ENCODE data around the gene UNC5A. TPM values are rescaled to one million over a fixed set of nuclear protein-coding genes. Genes with fewer than 3 reads are reported as not detected.
A peak's percentile ranks its signal among the peaks of the same experiment; 100 is the strongest.

Gene UNC5A
- total and polyA plus RNA-seq, 7 experiments from 2014 or later: not detected

- no peak for ATAC-seq
- Histone ChIP-seq H3K27me3 (ENCODE audit: control insufficient read depth in 2 of 2, insufficient read depth in 2 of 2, low read length in 2 of 2) (no peaks in the 10 kb centered on the region), H3K36me3 (ENCODE audit: control insufficient read depth in 2 of 3, insufficient read depth in 3 of 3, low read length in 3 of 3) (no peaks in the 10 kb centered on the region), H3K4me3 (ENCODE audit: low read length) (no peak overlapping the region), H3K4me1 (ENCODE audit: control insufficient read depth in 2 of 2, insufficient read depth in 2 of 2, low read length in 2 of 2) (no peaks in the 10 kb centered on the region), H3K27ac (ENCODE audit: low read depth, low read length) (no peak overlapping the region), H3K9me3 (ENCODE audit: control insufficient read depth in 2 of 3, low read length in 3 of 3) (no peaks in the 10 kb centered on the region)
- H3K27ac Mint-ChIP-seq: no peak overlapping the region
- no peaks in the 10 kb centered on the region for H3K36me3 Mint-ChIP-seq
- peaks cover 0 to 10% (median 6%) of the 10 kb centered on the region in 7 donors for H3K4me1 Mint-ChIP-seq
- H3K9me3 Mint-ChIP-seq: no peaks in the 10 kb centered on the region
- H3K27me3 Mint-ChIP-seq: no peaks in the 10 kb centered on the region
- no peak overlapping the region for H3K4me3 Mint-ChIP-seq
- intact Hi-C loops (cut with micrococcal nuclease): no loop called here
- ChIA-PET CTCF (no interaction called here), POLR2A (no interaction called here)
- no peak for DNase-seq
Measured at GRCh38 chr5:176888016-176888864, 77.9 kb downstream of the UNC5A start.

- Mint-ChIP-seq H3K27ac (no peak overlapping the region), H3K4me1 (peaks cover 0 to 10% (median 6%) of the 10 kb centered on the region in 7 donors), H3K4me3 (no peak overlapping the region), H3K27me3 (no peaks in the 10 kb centered on the region), H3K36me3 (no peaks in the 10 kb centered on the region), H3K9me3 (no peaks in the 10 kb centered on the region)
- Histone ChIP-seq H3K4me1 (ENCODE audit: control insufficient read depth in 2 of 2, insufficient read depth in 2 of 2, low read length in 2 of 2) (no peaks in the 10 kb centered on the region), H3K9me3 (ENCODE audit: control insufficient read depth in 2 of 3, low read length in 3 of 3) (no peaks in the 10 kb centered on the region), H3K27me3 (ENCODE audit: control insufficient read depth in 2 of 2, insufficient read depth in 2 of 2, low read length in 2 of 2) (no peaks in the 10 kb centered on the region), H3K27ac (ENCODE audit: low read depth, low read length) (no peak overlapping the region), H3K36me3 (ENCODE audit: control insufficient read depth in 2 of 3, insufficient read depth in 3 of 3, low read length in 3 of 3) (no peaks in the 10 kb centered on the region), H3K4me3 (ENCODE audit: low read length) (no peak overlapping the region)
- POLR2A ChIA-PET: no interaction called here
- intact Hi-C loops (cut with micrococcal nuclease): no loop called here
- no peak for DNase-seq
- no peak for ATAC-seq
- CTCF ChIA-PET: no interaction called here
Measured at GRCh38 chr5:176888865-176889165, 78.5 kb downstream of the UNC5A start.

- H3K4me3 Mint-ChIP-seq: no peak overlapping the region
- H3K9me3 ChIP-seq (ENCODE audit: control insufficient read depth in 2 of 3, low read length in 3 of 3): no peaks in the 10 kb centered on the region
- ATAC-seq (no peak), DNase-seq (no peak)
- no peaks in the 10 kb centered on the region for H3K36me3 ChIP-seq (ENCODE audit: control insufficient read depth in 2 of 3, insufficient read depth in 3 of 3, low read length in 3 of 3)
- peaks cover 0 to 9% (median 5%) of the 10 kb centered on the region in 7 donors for H3K4me1 Mint-ChIP-seq
- H3K9me3 Mint-ChIP-seq: no peaks in the 10 kb centered on the region
- ChIA-PET POLR2A (no interaction called here), CTCF (no interaction called here)
- intact Hi-C loops (cut with micrococcal nuclease): no loop called here
- H3K27ac Mint-ChIP-seq: peak overlapping the region in 1 of 9 donors; percentile 38
- H3K27me3 ChIP-seq (ENCODE audit: control insufficient read depth in 2 of 2, insufficient read depth in 2 of 2, low read length in 2 of 2): no peaks in the 10 kb centered on the region
- no peaks in the 10 kb centered on the region for H3K36me3 Mint-ChIP-seq
- no peak overlapping the region for H3K27ac ChIP-seq (ENCODE audit: low read depth, low read length)
- no peaks in the 10 kb centered on the region for H3K4me1 ChIP-seq (ENCODE audit: control insufficient read depth in 2 of 2, insufficient read depth in 2 of 2, low read length in 2 of 2)
- H3K27me3 Mint-ChIP-seq: no peaks in the 10 kb centered on the region
- no peak overlapping the region for H3K4me3 ChIP-seq (ENCODE audit: low read length)
Measured at GRCh38 chr5:176889321-176890280, 79.2 kb downstream of the UNC5A start.

- ATAC-seq: no peak
- Mint-ChIP-seq H3K9me3 (no peaks in the 10 kb centered on the region), H3K4me3 (no peak overlapping the region), H3K27me3 (no peaks in the 10 kb centered on the region), H3K27ac (no peak overlapping the region), H3K4me1 (peaks cover 0 to 10% (median 0%) of the 10 kb centered on the region in 7 donors), H3K36me3 (no peaks in the 10 kb centered on the region)
- Histone ChIP-seq H3K27me3 (ENCODE audit: control insufficient read depth in 2 of 2, insufficient read depth in 2 of 2, low read length in 2 of 2) (no peaks in the 10 kb centered on the region), H3K4me3 (ENCODE audit: low read length) (no peak overlapping the region), H3K4me1 (ENCODE audit: control insufficient read depth in 2 of 2, insufficient read depth in 2 of 2, low read length in 2 of 2) (no peaks in the 10 kb centered on the region), H3K27ac (ENCODE audit: low read depth, low read length) (no peak overlapping the region), H3K9me3 (ENCODE audit: control insufficient read depth in 2 of 3, low read length in 3 of 3) (no peaks in the 10 kb centered on the region), H3K36me3 (ENCODE audit: control insufficient read depth in 2 of 3, insufficient read depth in 3 of 3, low read length in 3 of 3) (no peaks in the 10 kb centered on the region)
- ChIA-PET POLR2A (no interaction called here), CTCF (no interaction called here)
- intact Hi-C loops (cut with micrococcal nuclease): no loop called here
- no peak for DNase-seq
Measured at GRCh38 chr5:176890455-176891330, 80.3 kb downstream of the UNC5A start.

- POLR2A ChIA-PET: no interaction called here
- DNase-seq (no peak), ATAC-seq (no peak)
- no peak overlapping the region for H3K4me3 Mint-ChIP-seq
- intact Hi-C loops (cut with micrococcal nuclease): no loop called here
- no peaks in the 10 kb centered on the region for H3K4me1 ChIP-seq (ENCODE audit: control insufficient read depth in 2 of 2, insufficient read depth in 2 of 2, low read length in 2 of 2)
- no peak overlapping the region for H3K27ac ChIP-seq (ENCODE audit: low read depth, low read length)
- peaks cover 0 to 11% (median 4%) of the 10 kb centered on the region in 7 donors for H3K4me1 Mint-ChIP-seq
- no peak overlapping the region for H3K27ac Mint-ChIP-seq
- CTCF ChIA-PET: no interaction called here
- H3K9me3 Mint-ChIP-seq: no peaks in the 10 kb centered on the region
- H3K27me3 Mint-ChIP-seq: no peaks in the 10 kb centered on the region
- H3K36me3 ChIP-seq (ENCODE audit: control insufficient read depth in 2 of 3, insufficient read depth in 3 of 3, low read length in 3 of 3): no peaks in the 10 kb centered on the region
- no peaks in the 10 kb centered on the region for H3K27me3 ChIP-seq (ENCODE audit: control insufficient read depth in 2 of 2, insufficient read depth in 2 of 2, low read length in 2 of 2)
- H3K4me3 ChIP-seq (ENCODE audit: low read length): no peak overlapping the region
- H3K36me3 Mint-ChIP-seq: no peaks in the 10 kb centered on the region
- no peaks in the 10 kb centered on the region for H3K9me3 ChIP-seq (ENCODE audit: control insufficient read depth in 2 of 3, low read length in 3 of 3)
Measured at GRCh38 chr5:176891331-176891958, 81.1 kb downstream of the UNC5A start.

GRCh38 chr5:176892663-176893062 lies 82.3 kb downstream of the UNC5A start:
- no peaks in the 10 kb centered on the region for H3K4me1 ChIP-seq (ENCODE audit: control insufficient read depth in 2 of 2, insufficient read depth in 2 of 2, low read length in 2 of 2)
- H3K9me3 Mint-ChIP-seq: no peaks in the 10 kb centered on the region
- POLR2A ChIA-PET: no interaction called here
- H3K4me3 Mint-ChIP-seq: no peak overlapping the region
- ATAC-seq (no peak), DNase-seq (no peak)
- H3K27ac Mint-ChIP-seq: no peak overlapping the region
- peaks cover 0 to 5% (median 0%) of the 10 kb centered on the region in 5 donors for H3K27me3 Mint-ChIP-seq
- no peaks in the 10 kb centered on the region for H3K36me3 ChIP-seq (ENCODE audit: control insufficient read depth in 2 of 3, insufficient read depth in 3 of 3, low read length in 3 of 3)
- no peaks in the 10 kb centered on the region for H3K9me3 ChIP-seq (ENCODE audit: control insufficient read depth in 2 of 3, low read length in 3 of 3)
- H3K36me3 Mint-ChIP-seq: no peaks in the 10 kb centered on the region
- no peak overlapping the region for H3K4me3 ChIP-seq (ENCODE audit: low read length)
- intact Hi-C loops (cut with micrococcal nuclease): no loop called here
- H3K4me1 Mint-ChIP-seq: peaks cover 0 to 13% (median 4%) of the 10 kb centered on the region in 7 donors
- no peak overlapping the region for H3K27ac ChIP-seq (ENCODE audit: low read depth, low read length)
- no peaks in the 10 kb centered on the region for H3K27me3 ChIP-seq (ENCODE audit: control insufficient read depth in 2 of 2, insufficient read depth in 2 of 2, low read length in 2 of 2)
- CTCF ChIA-PET: no interaction called here

All from naive thymus-derived CD4-positive, alpha-beta T cell (primary cell).